Natural killer cell treated with Interleukin-12 subunit alpha and Interleukin-12 subunit beta and Interleukin-15 and Interleukin-18, amount 100 ng/mL, for 72 hours (primary cell): ENCODE measurements around the gene BTBD9. TPM values are rescaled to one million over a fixed set of nuclear protein-coding genes. Genes with fewer than 3 reads are reported as not detected.

Source experiments
- ATAC-seq, 2 donors: fragments of 150-1000 bp; cut with Tn5 transposase in 1 of 2; sonication (Bioruptor Pico), chemical (Tn5 transposase) in 1 of 2; 2 replicates each; pipeline ENCODE4 v1.10.0; 2021
- DNase-seq: peaks from one replicate; pipeline ENCODE4 v3.0.0; 2022; ENCODE audit warnings: low spot score
- H3K27ac Mint-ChIP-seq, 2 donors: 1 replicate in 1 of 2; 2 replicates in 1 of 2; pipeline ENCODE4 v1.8.0; 2022; ENCODE audit warnings: mixed read lengths in 2 of 2, mild to moderate bottlenecking in 1 of 2, moderate library complexity in 1 of 2
- H3K27me3 Mint-ChIP-seq, 2 donors: 1 replicate in 1 of 2; 2 replicates in 1 of 2; pipeline ENCODE4 v1.8.0; 2022; ENCODE audit warnings: mixed read lengths in 2 of 2
- H3K36me3 Mint-ChIP-seq: one replicate; pipeline ENCODE4 v1.8.0; 2022; ENCODE audit warnings: mixed read lengths
- H3K4me1 Mint-ChIP-seq, 2 donors: 1 replicate in 1 of 2; 2 replicates in 1 of 2; pipeline ENCODE4 v1.8.0; 2022; ENCODE audit warnings: low read depth in 2 of 2, mixed read lengths in 2 of 2, mild to moderate bottlenecking in 1 of 2
- H3K4me3 Mint-ChIP-seq: one replicate; pipeline ENCODE4 v1.8.0; 2022; ENCODE audit warnings: mixed read lengths
- H3K9me3 Mint-ChIP-seq: 2 replicates; pipeline ENCODE4 v1.8.0; 2022; ENCODE audit warnings: mixed read lengths
- total RNA-seq, 2 donors: library from RNA; stranded (reverse); gene quantifications; one replicate each; pipeline ENCODE4 v1.2.3, GENCODE V29; 2022

BTBD9 gene
- total RNA-seq, 2 donors from 2014 or later, result 27.7 to 34.2 TPM

GRCh38 chr6:38271081-38271480 lies 368.6 kb downstream of the BTBD9 start:
- no peaks in the 10 kb centered on the region for H3K36me3 Mint-ChIP-seq
- no peaks in the 10 kb centered on the region for H3K9me3 Mint-ChIP-seq
- DNase-seq (no peak), ATAC-seq (no peak)
- H3K4me1 Mint-ChIP-seq, result peaks cover 0 to 5% of the 10 kb centered on the region in 2 donors
- no peaks in the 10 kb centered on the region for H3K27me3 Mint-ChIP-seq
- no peak overlapping the region for H3K4me3 Mint-ChIP-seq
- no peak overlapping the region for H3K27ac Mint-ChIP-seq

- Mint-ChIP-seq H3K9me3 (no peaks in the 10 kb centered on the region), H3K4me3 (no peak overlapping the region), H3K27ac (no peak overlapping the region), H3K27me3 (no peaks in the 10 kb centered on the region), H3K4me1 (peaks cover 0 to 5% of the 10 kb centered on the region in 2 donors), H3K36me3 (no peaks in the 10 kb centered on the region)
- ATAC-seq, result no peak
- no peak for DNase-seq
These were observed 369.4 kb downstream of the BTBD9 start for GRCh38 chr6:38270367-38270766.

- no peaks in the 10 kb centered on the region for H3K9me3 Mint-ChIP-seq
- ATAC-seq, result no peak
These were observed 370.1 kb downstream of the BTBD9 start for GRCh38 chr6:38269461-38270172.

GRCh38 chr6:38268342-38268741 lies 371.4 kb downstream of the BTBD9 start:
- DNase-seq (no peak), ATAC-seq (no peak)
- no peaks in the 10 kb centered on the region for H3K27me3 Mint-ChIP-seq
- H3K4me3 Mint-ChIP-seq, result no peak overlapping the region
- no peaks in the 10 kb centered on the region for H3K9me3 Mint-ChIP-seq
- H3K4me1 Mint-ChIP-seq, result peaks cover 6% of the 10 kb centered on the region in 2 donors
- no peaks in the 10 kb centered on the region for H3K36me3 Mint-ChIP-seq
- no peak overlapping the region for H3K27ac Mint-ChIP-seq

More at GRCh38 chr6:38269461-38270172, 370.1 kb downstream of the BTBD9 start:
- no peak overlapping the region for H3K27ac Mint-ChIP-seq
- no peaks in the 10 kb centered on the region for H3K36me3 Mint-ChIP-seq
- DNase-seq, result no peak
- no peak overlapping the region for H3K4me3 Mint-ChIP-seq
- peaks cover 0 to 9% of the 10 kb centered on the region in 2 donors for H3K4me1 Mint-ChIP-seq
- no peaks in the 10 kb centered on the region for H3K27me3 Mint-ChIP-seq

GRCh38 chr6:38266921-38267354 lies 372.8 kb downstream of the BTBD9 start:
- H3K4me1 Mint-ChIP-seq, result peaks cover 4 to 10% of the 10 kb centered on the region in 2 donors
- ATAC-seq (no peak), DNase-seq (no peak)
- no peaks in the 10 kb centered on the region for H3K36me3 Mint-ChIP-seq
- H3K4me3 Mint-ChIP-seq, result no peak overlapping the region
- no peaks in the 10 kb centered on the region for H3K9me3 Mint-ChIP-seq
- no peaks in the 10 kb centered on the region for H3K27me3 Mint-ChIP-seq
- no peak overlapping the region for H3K27ac Mint-ChIP-seq

GRCh38 chr6:38264605-38265004 lies 375.1 kb downstream of the BTBD9 start:
- no peak for DNase-seq
- no peaks in the 10 kb centered on the region for H3K36me3 Mint-ChIP-seq
- peaks cover 4 to 17% of the 10 kb centered on the region in 2 donors for H3K4me1 Mint-ChIP-seq
- no peaks in the 10 kb centered on the region for H3K27me3 Mint-ChIP-seq
- ATAC-seq, result no peak
- H3K27ac Mint-ChIP-seq, result no peak overlapping the region
- H3K4me3 Mint-ChIP-seq, result no peak overlapping the region
- no peaks in the 10 kb centered on the region for H3K9me3 Mint-ChIP-seq

- no peak overlapping the region for H3K4me3 Mint-ChIP-seq
- DNase-seq, result no peak
- H3K9me3 Mint-ChIP-seq, result no peaks in the 10 kb centered on the region
- ATAC-seq, result no peak
- no peaks in the 10 kb centered on the region for H3K27me3 Mint-ChIP-seq
- H3K27ac Mint-ChIP-seq, result no peak overlapping the region
- no peaks in the 10 kb centered on the region for H3K36me3 Mint-ChIP-seq
- H3K4me1 Mint-ChIP-seq, result peaks cover 4 to 19% of the 10 kb centered on the region in 2 donors
These were observed 377.1 kb downstream of the BTBD9 start for GRCh38 chr6:38262609-38263008.

GRCh38 chr6:38262026-38262425 lies 377.7 kb downstream of the BTBD9 start:
- H3K27ac Mint-ChIP-seq, result no peak overlapping the region
- no peak overlapping the region for H3K4me3 Mint-ChIP-seq
- DNase-seq (no peak), ATAC-seq (no peak)
- peaks cover 4 to 19% of the 10 kb centered on the region in 2 donors for H3K4me1 Mint-ChIP-seq
- H3K9me3 Mint-ChIP-seq, result no peaks in the 10 kb centered on the region
- H3K27me3 Mint-ChIP-seq, result no peaks in the 10 kb centered on the region
- H3K36me3 Mint-ChIP-seq, result no peaks in the 10 kb centered on the region

- Mint-ChIP-seq H3K36me3 (no peaks in the 10 kb centered on the region), H3K9me3 (no peaks in the 10 kb centered on the region), H3K4me3 (no peak overlapping the region), H3K4me1 (peaks cover 4 to 19% of the 10 kb centered on the region in 2 donors), H3K27ac (no peak overlapping the region), H3K27me3 (no peaks in the 10 kb centered on the region)
- DNase-seq, result no peak
- no peak for ATAC-seq
These were observed 378.1 kb downstream of the BTBD9 start for GRCh38 chr6:38261626-38262025.

- peaks cover 11% of the 10 kb centered on the region for H3K36me3 Mint-ChIP-seq
- ATAC-seq (no peak), DNase-seq (no peak)
- no peaks in the 10 kb centered on the region for H3K9me3 Mint-ChIP-seq
- peaks cover under 1 to 19% of the 10 kb centered on the region in 2 donors for H3K4me1 Mint-ChIP-seq
- no peak overlapping the region for H3K27ac Mint-ChIP-seq
- no peaks in the 10 kb centered on the region for H3K27me3 Mint-ChIP-seq
- no peak overlapping the region for H3K4me3 Mint-ChIP-seq
These were observed 380.0 kb downstream of the BTBD9 start for GRCh38 chr6:38259736-38260135.

GRCh38 chr6:38248500-38249234 lies 391.1 kb downstream of the BTBD9 start:
- no peak for DNase-seq
- Mint-ChIP-seq H3K9me3 (no peaks in the 10 kb centered on the region), H3K4me1 (no peaks in the 10 kb centered on the region), H3K36me3 (no peaks in the 10 kb centered on the region), H3K27ac (no peak overlapping the region), H3K27me3 (no peaks in the 10 kb centered on the region), H3K4me3 (no peak overlapping the region)
- no peak for ATAC-seq

GRCh38 chr6:38245295-38245694 lies 394.4 kb downstream of the BTBD9 start:
- Mint-ChIP-seq H3K27me3 (no peaks in the 10 kb centered on the region), H3K4me1 (no peaks in the 10 kb centered on the region), H3K36me3 (no peaks in the 10 kb centered on the region), H3K27ac (no peak overlapping the region), H3K9me3 (no peaks in the 10 kb centered on the region), H3K4me3 (no peak overlapping the region)
- no peak for DNase-seq
- ATAC-seq, result no peak

- Mint-ChIP-seq H3K4me3 (no peak overlapping the region), H3K27ac (no peak overlapping the region), H3K27me3 (no peaks in the 10 kb centered on the region), H3K36me3 (no peaks in the 10 kb centered on the region), H3K4me1 (no peaks in the 10 kb centered on the region), H3K9me3 (no peaks in the 10 kb centered on the region)
- ATAC-seq (no peak), DNase-seq (no peak)
These were observed 394.9 kb downstream of the BTBD9 start for GRCh38 chr6:38244869-38245268.

GRCh38 chr6:38241200-38241871 lies 398.4 kb downstream of the BTBD9 start:
- H3K4me3 Mint-ChIP-seq, result no peak overlapping the region

More at GRCh38 chr6:38241200-38241871, 398.4 kb downstream of the BTBD9 start:
- ATAC-seq (no peak), DNase-seq (no peak)
- Mint-ChIP-seq H3K9me3 (no peaks in the 10 kb centered on the region), H3K4me1 (no peaks in the 10 kb centered on the region), H3K27ac (no peak overlapping the region), H3K36me3 (no peaks in the 10 kb centered on the region), H3K27me3 (no peaks in the 10 kb centered on the region)
